ENCODE results near the gene AURKAIP1.

DNA sequence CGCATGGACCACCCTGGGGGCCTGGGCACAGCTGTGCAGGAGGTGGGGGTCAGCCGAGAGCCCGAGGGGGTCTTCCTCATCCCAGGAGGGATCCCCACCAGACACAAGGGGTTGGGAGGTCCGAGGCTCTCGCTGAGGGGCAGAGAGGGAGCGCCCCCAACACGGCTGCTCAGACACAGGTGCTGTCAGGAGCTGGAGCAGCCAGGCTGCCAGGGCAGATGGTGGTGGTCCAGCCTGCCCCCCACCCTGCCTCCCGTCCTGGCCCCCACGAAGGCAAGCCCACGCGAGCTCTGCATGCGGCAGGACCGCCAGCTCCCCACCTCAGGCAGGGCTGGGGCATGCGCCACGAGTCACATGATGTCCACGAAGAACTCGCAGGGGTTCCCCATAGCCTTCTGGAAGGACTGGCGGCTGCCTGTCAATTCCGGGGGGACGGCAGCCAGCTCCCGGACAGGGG is 39.2 kb downstream of the AURKAIP1 start:
- no peak for TF ChIP-seq EZH2 (IDR thresholded peaks at IDR 0.05; ENCODE audit: insufficient read depth, poor library complexity, severe bottlenecking)
- no peak for TF ChIP-seq EZH2phosphoT487 (IDR thresholded peaks at IDR 0.05; ENCODE audit: insufficient read depth, low read depth)

Measured in GM23248 (cell line).